Activated naive CD8-positive, alpha-beta T cell (primary cell): ENCODE data around the gene PRSS12.

Experiments
- H3K27ac Mint-ChIP-seq: one replicate; pipeline ENCODE4 v1.8.0; 2021; ENCODE audit warnings: mixed read lengths
- H3K27me3 Mint-ChIP-seq: one replicate; pipeline ENCODE4 v1.8.0; 2021; ENCODE audit warnings: mixed read lengths
- H3K36me3 Mint-ChIP-seq: one replicate; pipeline ENCODE4 v1.8.0; 2021; ENCODE audit warnings: mixed read lengths
- H3K4me1 Mint-ChIP-seq: one replicate; pipeline ENCODE4 v1.8.0; 2021; ENCODE audit warnings: low read depth, mixed read lengths
- H3K4me3 Mint-ChIP-seq: one replicate; pipeline ENCODE4 v1.8.0; 2021; ENCODE audit warnings: mild to moderate bottlenecking, mixed read lengths
- H3K9me3 Mint-ChIP-seq: one replicate; pipeline ENCODE4 v1.8.0; 2021; ENCODE audit warnings: low read depth, mixed read lengths

The PRSS12 gene

GRCh38 chr4:118345813-118346212, 7.0 kb downstream of the PRSS12 start:
- Mint-ChIP-seq H3K27ac (no peak overlapping the region), H3K27me3 (peaks cover 21% of the 10 kb centered on the region), H3K36me3 (no peaks in the 10 kb centered on the region), H3K9me3 (no peaks in the 10 kb centered on the region), H3K4me1 (no peaks in the 10 kb centered on the region), H3K4me3 (no peak overlapping the region)

DNA sequence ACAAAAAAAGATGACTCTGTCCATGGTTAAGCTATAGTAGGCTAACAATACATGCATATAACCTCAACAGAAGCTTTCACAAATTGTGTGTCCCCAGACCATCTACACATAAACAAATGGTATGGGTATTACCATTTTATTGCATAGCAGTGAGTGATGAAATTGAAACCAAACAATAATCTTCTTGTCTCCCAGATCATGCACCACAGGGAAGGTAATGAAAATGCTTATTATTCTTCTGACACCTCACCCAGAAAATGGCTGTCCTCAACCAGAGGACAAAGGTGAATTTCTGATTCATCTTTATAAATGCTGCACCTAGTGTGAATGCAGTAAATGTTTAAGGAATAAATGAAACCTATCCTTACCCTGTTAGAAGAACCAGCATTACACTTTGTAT, 8.0 kb downstream of the PRSS12 start:
- peaks cover 19% of the 10 kb centered on the region for H3K27me3 Mint-ChIP-seq

GRCh38 chr4:118343501-118343900, 9.3 kb downstream of the PRSS12 start:
- Mint-ChIP-seq H3K4me1 (no peaks in the 10 kb centered on the region), H3K27me3 (peaks cover 16% of the 10 kb centered on the region), H3K9me3 (no peaks in the 10 kb centered on the region), H3K4me3 (no peak overlapping the region), H3K36me3 (no peaks in the 10 kb centered on the region), H3K27ac (no peak overlapping the region)

More for the DNA sequence above, 8.0 kb downstream of the PRSS12 start:
- H3K4me1 Mint-ChIP-seq, result no peaks in the 10 kb centered on the region
- H3K36me3 Mint-ChIP-seq, result no peaks in the 10 kb centered on the region
- no peak overlapping the region for H3K27ac Mint-ChIP-seq
- no peaks in the 10 kb centered on the region for H3K9me3 Mint-ChIP-seq
- no peak overlapping the region for H3K4me3 Mint-ChIP-seq

- H3K4me1 Mint-ChIP-seq, result no peaks in the 10 kb centered on the region
- no peak overlapping the region for H3K4me3 Mint-ChIP-seq
- H3K27me3 Mint-ChIP-seq, result peaks cover 8% of the 10 kb centered on the region
- H3K9me3 Mint-ChIP-seq, result no peaks in the 10 kb centered on the region
- H3K36me3 Mint-ChIP-seq, result no peaks in the 10 kb centered on the region
- no peak overlapping the region for H3K27ac Mint-ChIP-seq
These were observed 12.7 kb downstream of the PRSS12 start for GRCh38 chr4:118340109-118340508.

- Mint-ChIP-seq H3K27ac (no peak overlapping the region), H3K27me3 (peaks cover 8% of the 10 kb centered on the region), H3K4me3 (no peak overlapping the region), H3K4me1 (no peaks in the 10 kb centered on the region), H3K36me3 (no peaks in the 10 kb centered on the region), H3K9me3 (no peaks in the 10 kb centered on the region)
These were observed 13.6 kb downstream of the PRSS12 start for GRCh38 chr4:118338981-118339765.

GRCh38 chr4:118338518-118338917, 14.3 kb downstream of the PRSS12 start:
- H3K4me1 Mint-ChIP-seq, result no peaks in the 10 kb centered on the region
- no peak overlapping the region for H3K27ac Mint-ChIP-seq
- H3K4me3 Mint-ChIP-seq, result no peak overlapping the region
- H3K36me3 Mint-ChIP-seq, result no peaks in the 10 kb centered on the region
- H3K27me3 Mint-ChIP-seq, result peaks cover 8% of the 10 kb centered on the region
- H3K9me3 Mint-ChIP-seq, result no peaks in the 10 kb centered on the region

DNA sequence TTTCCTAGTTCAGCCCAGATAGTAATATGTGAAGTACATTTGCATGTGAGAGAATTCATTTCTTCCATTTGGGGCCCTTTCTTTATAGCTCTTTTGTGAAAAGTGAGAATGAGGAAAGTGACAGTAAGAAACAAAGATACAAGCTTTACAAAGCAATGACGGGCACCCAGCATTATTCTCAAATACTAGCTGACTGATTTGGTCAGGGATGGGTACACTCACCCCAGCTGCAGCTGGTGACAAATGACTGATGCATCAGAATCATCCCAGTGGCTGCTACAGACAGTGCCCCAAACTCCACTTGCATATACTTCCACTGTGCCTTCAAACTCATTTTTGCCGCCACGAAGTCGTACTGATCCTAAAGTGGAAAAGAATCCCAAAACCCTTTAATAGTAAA, 14.8 kb downstream of the PRSS12 start:
- H3K4me1 Mint-ChIP-seq, result no peaks in the 10 kb centered on the region
- H3K9me3 Mint-ChIP-seq, result no peaks in the 10 kb centered on the region
- no peak overlapping the region for H3K4me3 Mint-ChIP-seq
- no peaks in the 10 kb centered on the region for H3K36me3 Mint-ChIP-seq
- no peak overlapping the region for H3K27ac Mint-ChIP-seq
- peaks cover 5% of the 10 kb centered on the region for H3K27me3 Mint-ChIP-seq

DNA sequence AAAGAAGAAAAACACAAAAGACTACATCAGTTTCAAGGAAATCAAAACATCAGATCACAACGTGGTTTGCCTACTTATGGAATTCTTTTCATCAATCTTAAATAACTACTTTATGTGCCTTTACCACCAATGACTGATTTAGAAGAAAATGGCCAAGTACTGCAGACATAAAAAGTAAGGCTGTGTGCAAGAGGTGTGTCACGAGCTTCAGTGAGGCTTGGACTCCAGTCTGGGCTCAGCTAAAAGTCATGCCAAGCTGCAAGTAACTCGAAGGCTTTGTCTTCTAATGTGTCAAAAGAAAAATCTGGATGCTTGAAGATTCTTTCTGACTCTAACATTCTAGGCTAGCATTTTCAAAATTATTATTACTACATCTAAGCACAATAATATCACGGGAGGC, 17.0 kb downstream of the PRSS12 start:
- H3K4me3 Mint-ChIP-seq, result no peak overlapping the region
- no peaks in the 10 kb centered on the region for H3K36me3 Mint-ChIP-seq
- H3K9me3 Mint-ChIP-seq, result no peaks in the 10 kb centered on the region
- no peak overlapping the region for H3K27ac Mint-ChIP-seq
- H3K4me1 Mint-ChIP-seq, result no peaks in the 10 kb centered on the region
- H3K27me3 Mint-ChIP-seq, result peaks cover 3% of the 10 kb centered on the region

GRCh38 chr4:118335324-118335723, 17.5 kb downstream of the PRSS12 start:
- Mint-ChIP-seq H3K9me3 (no peaks in the 10 kb centered on the region), H3K27ac (no peak overlapping the region), H3K27me3 (peaks cover 3% of the 10 kb centered on the region), H3K4me1 (no peaks in the 10 kb centered on the region), H3K36me3 (no peaks in the 10 kb centered on the region), H3K4me3 (no peak overlapping the region)

GRCh38 chr4:118331352-118331751, 21.5 kb downstream of the PRSS12 start:
- H3K4me3 Mint-ChIP-seq, result no peak overlapping the region
- H3K36me3 Mint-ChIP-seq, result no peaks in the 10 kb centered on the region
- no peak overlapping the region for H3K27ac Mint-ChIP-seq
- peaks cover 1% of the 10 kb centered on the region for H3K27me3 Mint-ChIP-seq
- no peaks in the 10 kb centered on the region for H3K9me3 Mint-ChIP-seq
- H3K4me1 Mint-ChIP-seq, result no peaks in the 10 kb centered on the region

- Mint-ChIP-seq H3K27ac (no peak overlapping the region), H3K36me3 (no peaks in the 10 kb centered on the region), H3K9me3 (no peaks in the 10 kb centered on the region), H3K4me1 (no peaks in the 10 kb centered on the region), H3K27me3 (peaks cover 1% of the 10 kb centered on the region), H3K4me3 (no peak overlapping the region)
These were observed 23.0 kb downstream of the PRSS12 start for GRCh38 chr4:118329849-118330248.

DNA sequence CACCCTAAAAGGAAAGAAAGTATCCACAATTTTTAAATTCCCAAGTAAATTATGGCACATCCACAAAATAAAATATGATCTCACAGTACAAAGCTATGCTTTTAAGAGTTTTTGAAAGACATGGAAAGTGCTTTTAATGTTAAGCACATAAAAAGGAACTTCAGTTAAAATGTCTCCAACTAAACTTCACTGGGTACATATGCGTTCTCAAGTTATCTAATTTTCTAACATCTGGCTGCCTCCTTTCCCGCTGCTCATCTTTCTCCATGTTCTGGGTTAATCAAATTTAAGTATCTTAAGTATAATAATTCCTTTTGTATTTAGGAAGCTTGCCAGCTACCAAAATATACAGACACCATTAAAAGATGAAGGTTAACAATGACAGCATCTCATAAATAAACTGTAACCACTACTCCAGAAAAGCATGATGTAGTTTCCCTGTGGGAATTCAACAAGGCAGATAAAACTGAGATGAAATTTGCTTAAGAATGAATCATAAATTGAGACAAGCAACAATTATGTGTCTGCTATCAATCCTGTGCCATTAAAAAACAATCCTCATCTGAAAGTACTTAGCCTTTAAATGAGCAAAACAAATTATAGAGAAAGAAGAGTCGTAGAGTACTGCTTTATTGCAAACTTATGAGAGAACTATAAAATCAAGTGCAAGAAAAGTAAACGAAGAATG, 25.1 kb downstream of the PRSS12 start:
- Mint-ChIP-seq H3K36me3 (no peaks in the 10 kb centered on the region), H3K27me3 (peaks cover 1% of the 10 kb centered on the region), H3K4me3 (no peak overlapping the region), H3K27ac (no peak overlapping the region), H3K4me1 (no peaks in the 10 kb centered on the region), H3K9me3 (no peaks in the 10 kb centered on the region)

- no peaks in the 10 kb centered on the region for H3K9me3 Mint-ChIP-seq
- H3K27ac Mint-ChIP-seq, result no peak overlapping the region
- no peaks in the 10 kb centered on the region for H3K4me1 Mint-ChIP-seq
- no peaks in the 10 kb centered on the region for H3K36me3 Mint-ChIP-seq
- no peak overlapping the region for H3K4me3 Mint-ChIP-seq
- peaks cover 1% of the 10 kb centered on the region for H3K27me3 Mint-ChIP-seq
These were observed 26.2 kb downstream of the PRSS12 start for GRCh38 chr4:118326585-118326984.

DNA sequence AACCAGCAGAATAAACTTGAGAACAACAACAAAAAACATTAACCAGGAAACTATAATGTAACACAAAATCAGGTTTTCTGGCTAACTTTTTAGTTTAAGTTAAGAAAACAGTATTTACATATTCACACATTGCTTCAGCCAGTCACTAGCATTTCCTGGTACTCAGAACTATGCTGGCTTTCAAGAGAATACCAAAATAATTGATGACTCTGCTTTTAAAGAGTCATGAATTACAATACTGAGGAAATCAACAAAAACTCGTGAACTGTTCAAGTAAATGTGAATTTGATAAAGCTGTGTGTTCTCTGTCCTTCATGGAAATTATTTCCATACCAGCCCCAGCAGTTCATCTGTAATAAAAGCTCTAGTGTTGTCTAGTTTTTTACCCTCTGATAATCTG, 27.4 kb downstream of the PRSS12 start:
- no peaks in the 10 kb centered on the region for H3K36me3 Mint-ChIP-seq
- H3K27me3 Mint-ChIP-seq, result peaks cover 3% of the 10 kb centered on the region
- no peaks in the 10 kb centered on the region for H3K4me1 Mint-ChIP-seq
- no peak overlapping the region for H3K4me3 Mint-ChIP-seq
- no peak overlapping the region for H3K27ac Mint-ChIP-seq
- no peaks in the 10 kb centered on the region for H3K9me3 Mint-ChIP-seq

DNA sequence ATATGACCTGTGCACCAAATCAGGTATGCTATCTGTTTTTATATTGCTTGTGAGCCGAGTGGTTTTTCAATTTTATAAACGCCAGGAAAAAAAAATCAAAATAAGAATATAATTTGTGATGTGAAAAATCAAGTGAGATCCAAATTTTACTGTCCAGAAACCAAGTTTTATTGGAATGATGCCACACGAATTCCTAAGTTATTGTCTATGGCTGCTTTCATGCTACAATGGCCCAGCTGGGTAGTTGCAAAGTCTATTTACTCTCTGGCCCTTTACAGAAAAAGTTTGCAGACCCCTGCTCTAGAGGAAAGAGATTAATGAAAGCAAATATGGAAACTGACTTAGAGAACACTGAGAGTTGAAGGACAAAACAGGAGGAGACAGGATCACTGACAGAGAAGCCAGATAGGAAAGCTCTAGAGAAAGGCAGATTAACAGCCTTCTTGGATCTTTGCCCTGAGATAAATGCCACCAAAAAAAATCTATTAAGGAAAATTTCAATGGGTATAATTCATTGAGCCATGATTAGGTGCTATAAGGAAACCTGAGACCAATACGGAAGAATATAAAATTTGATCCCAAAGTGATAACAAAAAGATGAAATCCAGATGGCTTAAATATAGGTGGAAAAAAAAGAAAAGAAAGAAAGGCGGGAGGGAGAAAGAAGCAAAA, 29.8 kb downstream of the PRSS12 start:
- Mint-ChIP-seq H3K4me1 (no peaks in the 10 kb centered on the region), H3K36me3 (no peaks in the 10 kb centered on the region), H3K27me3 (peaks cover 8% of the 10 kb centered on the region), H3K4me3 (no peak overlapping the region), H3K9me3 (no peaks in the 10 kb centered on the region), H3K27ac (no peak overlapping the region)
